ENCODE measurements around the gene CCDC179. TPM values are rescaled to one million over a fixed set of nuclear protein-coding genes. Genes with fewer than 3 reads are reported as not detected.

Gene CCDC179
- total and polyA plus RNA-seq, 2 of the 13 experiments (the other 11 are each of a cell fraction or from before 2014, with no cell fraction given) = not detected

DNA sequence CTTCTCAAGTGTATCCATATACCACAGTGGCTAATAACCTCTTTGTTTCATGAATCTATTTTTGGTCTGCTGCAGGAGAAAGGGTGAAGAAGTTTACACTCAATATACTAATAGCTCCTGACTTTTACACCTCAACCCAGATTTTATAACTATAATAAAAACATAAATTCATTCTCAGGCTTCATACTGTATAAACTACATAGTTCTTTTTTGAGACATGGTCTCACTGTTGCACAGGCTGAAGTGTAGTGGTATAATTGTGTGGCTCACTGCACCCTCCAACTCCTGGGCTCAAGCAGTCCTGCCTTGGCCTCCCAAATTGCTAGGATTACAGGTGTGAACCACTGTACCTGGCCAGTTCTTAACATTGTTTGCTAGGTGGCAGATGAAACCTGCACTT is 17.8 kb upstream of the CCDC179 start:
- Histone ChIP-seq H3K4me2 (ENCODE audit: low read depth, low read length) (no peak overlapping the region), H3K79me2 (ENCODE audit: insufficient read depth, low read length) (no peaks in the 10 kb centered on the region), H3K9me3 (ENCODE audit: low read length) (no peaks in the 10 kb centered on the region), H3K4me3 (replicated peaks in 1 of 3; ENCODE audit: insufficient read depth in 1 of 3, low read depth in 2 of 3, low read length in 3 of 3) (no peak overlapping the region), H2AFZ (ENCODE audit: low read length) (no peak overlapping the region), H4K20me1 (ENCODE audit: insufficient read depth, low read length) (no peaks in the 10 kb centered on the region), H3K4me1 (ENCODE audit: insufficient read depth, low read length) (no peaks in the 10 kb centered on the region), H3K27me3 (ENCODE audit: control insufficient read depth in 1 of 2, insufficient read depth in 2 of 2, low read length in 2 of 2) (no peaks in the 10 kb centered on the region), H3K36me3 (replicated peaks in 1 of 2; ENCODE audit: control insufficient read depth in 1 of 2, insufficient read depth in 2 of 2, low read length in 2 of 2) (no peaks in the 10 kb centered on the region), H3K9ac (ENCODE audit: insufficient read depth, low read depth, low read length) (no peak overlapping the region), H3K27ac (ENCODE audit: extremely low read length, insufficient read depth, low read length) (no peak overlapping the region)
- no TSS peak for BruUV-seq (replicated peaks)
- CTCF ChIA-PET (ENCODE audit: low intra/inter-chr PET ratio, low total read pairs) = no interaction called here
- DNase-seq (ENCODE audit: low spot score) (no peak), ATAC-seq (no peak), FAIRE-seq (no peak)
- POLR2A ChIA-PET = no interaction called here
- in situ Hi-C loops (cut with HindIII; ENCODE audit: extremely low pct_ligation_motif_present, low pct_unique_long_range_greater_than_20kb) (no loop called here), intact Hi-C loops (cut with micrococcal nuclease; ENCODE audit: unreplicated experiment) (loop anchor here (5.0 to 10.0 kb wide), 2 partner anchors 667 to 1509 kb away; no protein-coding TSS in a partner anchor)
- TF ChIP-seq, protein P1, sequence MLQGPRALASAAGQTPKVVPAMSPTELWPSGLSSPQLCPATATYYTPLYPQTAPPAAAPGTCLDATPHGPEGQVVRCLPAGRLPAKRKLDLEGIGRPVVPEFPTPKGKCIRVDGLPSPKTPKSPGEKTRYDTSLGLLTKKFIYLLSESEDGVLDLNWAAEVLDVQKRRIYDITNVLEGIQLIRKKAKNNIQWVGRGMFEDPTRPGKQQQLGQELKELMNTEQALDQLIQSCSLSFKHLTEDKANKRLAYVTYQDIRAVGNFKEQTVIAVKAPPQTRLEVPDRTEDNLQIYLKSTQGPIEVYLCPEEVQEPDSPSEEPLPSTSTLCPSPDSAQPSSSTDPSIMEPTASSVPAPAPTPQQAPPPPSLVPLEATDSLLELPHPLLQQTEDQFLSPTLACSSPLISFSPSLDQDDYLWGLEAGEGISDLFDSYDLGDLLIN (CRISPR knock-in tag; IDR thresholded peaks at IDR 0.05; ENCODE audit: borderline replicate concordance) = no peak
- TF ChIP-seq, protein P2, sequence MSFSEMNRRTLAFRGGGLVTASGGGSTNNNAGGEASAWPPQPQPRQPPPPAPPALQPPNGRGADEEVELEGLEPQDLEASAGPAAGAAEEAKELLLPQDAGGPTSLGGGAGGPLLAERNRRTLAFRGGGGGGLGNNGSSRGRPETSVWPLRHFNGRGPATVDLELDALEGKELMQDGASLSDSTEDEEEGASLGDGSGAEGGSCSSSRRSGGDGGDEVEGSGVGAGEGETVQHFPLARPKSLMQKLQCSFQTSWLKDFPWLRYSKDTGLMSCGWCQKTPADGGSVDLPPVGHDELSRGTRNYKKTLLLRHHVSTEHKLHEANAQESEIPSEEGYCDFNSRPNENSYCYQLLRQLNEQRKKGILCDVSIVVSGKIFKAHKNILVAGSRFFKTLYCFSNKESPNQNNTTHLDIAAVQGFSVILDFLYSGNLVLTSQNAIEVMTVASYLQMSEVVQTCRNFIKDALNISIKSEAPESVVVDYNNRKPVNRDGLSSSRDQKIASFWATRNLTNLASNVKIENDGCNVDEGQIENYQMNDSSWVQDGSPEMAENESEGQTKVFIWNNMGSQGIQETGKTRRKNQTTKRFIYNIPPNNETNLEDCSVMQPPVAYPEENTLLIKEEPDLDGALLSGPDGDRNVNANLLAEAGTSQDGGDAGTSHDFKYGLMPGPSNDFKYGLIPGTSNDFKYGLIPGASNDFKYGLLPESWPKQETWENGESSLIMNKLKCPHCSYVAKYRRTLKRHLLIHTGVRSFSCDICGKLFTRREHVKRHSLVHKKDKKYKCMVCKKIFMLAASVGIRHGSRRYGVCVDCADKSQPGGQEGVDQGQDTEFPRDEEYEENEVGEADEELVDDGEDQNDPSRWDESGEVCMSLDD (CRISPR knock-in tag; IDR thresholded peaks at IDR 0.05; ENCODE audit: borderline replicate concordance) = no peak
- TF ChIP-seq PLRG1 (conservative IDR thresholded peaks at IDR 0.05) = no peak
- TF ChIP-seq, protein P3, sequence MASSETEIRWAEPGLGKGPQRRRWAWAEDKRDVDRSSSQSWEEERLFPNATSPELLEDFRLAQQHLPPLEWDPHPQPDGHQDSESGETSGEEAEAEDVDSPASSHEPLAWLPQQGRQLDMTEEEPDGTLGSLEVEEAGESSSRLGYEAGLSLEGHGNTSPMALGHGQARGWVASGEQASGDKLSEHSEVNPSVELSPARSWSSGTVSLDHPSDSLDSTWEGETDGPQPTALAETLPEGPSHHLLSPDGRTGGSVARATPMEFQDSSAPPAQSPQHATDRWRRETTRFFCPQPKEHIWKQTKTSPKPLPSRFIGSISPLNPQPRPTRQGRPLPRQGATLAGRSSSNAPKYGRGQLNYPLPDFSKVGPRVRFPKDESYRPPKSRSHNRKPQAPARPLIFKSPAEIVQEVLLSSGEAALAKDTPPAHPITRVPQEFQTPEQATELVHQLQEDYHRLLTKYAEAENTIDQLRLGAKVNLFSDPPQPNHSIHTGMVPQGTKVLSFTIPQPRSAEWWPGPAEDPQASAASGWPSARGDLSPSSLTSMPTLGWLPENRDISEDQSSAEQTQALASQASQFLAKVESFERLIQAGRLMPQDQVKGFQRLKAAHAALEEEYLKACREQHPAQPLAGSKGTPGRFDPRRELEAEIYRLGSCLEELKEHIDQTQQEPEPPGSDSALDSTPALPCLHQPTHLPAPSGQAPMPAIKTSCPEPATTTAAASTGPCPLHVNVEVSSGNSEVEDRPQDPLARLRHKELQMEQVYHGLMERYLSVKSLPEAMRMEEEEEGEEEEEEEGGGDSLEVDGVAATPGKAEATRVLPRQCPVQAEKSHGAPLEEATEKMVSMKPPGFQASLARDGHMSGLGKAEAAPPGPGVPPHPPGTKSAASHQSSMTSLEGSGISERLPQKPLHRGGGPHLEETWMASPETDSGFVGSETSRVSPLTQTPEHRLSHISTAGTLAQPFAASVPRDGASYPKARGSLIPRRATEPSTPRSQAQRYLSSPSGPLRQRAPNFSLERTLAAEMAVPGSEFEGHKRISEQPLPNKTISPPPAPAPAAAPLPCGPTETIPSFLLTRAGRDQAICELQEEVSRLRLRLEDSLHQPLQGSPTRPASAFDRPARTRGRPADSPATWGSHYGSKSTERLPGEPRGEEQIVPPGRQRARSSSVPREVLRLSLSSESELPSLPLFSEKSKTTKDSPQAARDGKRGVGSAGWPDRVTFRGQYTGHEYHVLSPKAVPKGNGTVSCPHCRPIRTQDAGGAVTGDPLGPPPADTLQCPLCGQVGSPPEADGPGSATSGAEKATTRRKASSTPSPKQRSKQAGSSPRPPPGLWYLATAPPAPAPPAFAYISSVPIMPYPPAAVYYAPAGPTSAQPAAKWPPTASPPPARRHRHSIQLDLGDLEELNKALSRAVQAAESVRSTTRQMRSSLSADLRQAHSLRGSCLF (CRISPR knock-in tag; IDR thresholded peaks at IDR 0.05; ENCODE audit: borderline replicate concordance) = no peak
- no peak for TF ChIP-seq ZBTB21 (CRISPR knock-in tag; IDR thresholded peaks at IDR 0.05)
- no peak for TF ChIP-seq FOXK2 (IDR thresholded peaks at IDR 0.05)
- TF ChIP-seq TSC22D2 (CRISPR knock-in tag; IDR thresholded peaks at IDR 0.05; ENCODE audit: borderline replicate concordance) = no peak
- TF ChIP-seq NFYB (CRISPR knock-in tag; IDR thresholded peaks at IDR 0.05) = no peak
- TF ChIP-seq, protein P4, sequence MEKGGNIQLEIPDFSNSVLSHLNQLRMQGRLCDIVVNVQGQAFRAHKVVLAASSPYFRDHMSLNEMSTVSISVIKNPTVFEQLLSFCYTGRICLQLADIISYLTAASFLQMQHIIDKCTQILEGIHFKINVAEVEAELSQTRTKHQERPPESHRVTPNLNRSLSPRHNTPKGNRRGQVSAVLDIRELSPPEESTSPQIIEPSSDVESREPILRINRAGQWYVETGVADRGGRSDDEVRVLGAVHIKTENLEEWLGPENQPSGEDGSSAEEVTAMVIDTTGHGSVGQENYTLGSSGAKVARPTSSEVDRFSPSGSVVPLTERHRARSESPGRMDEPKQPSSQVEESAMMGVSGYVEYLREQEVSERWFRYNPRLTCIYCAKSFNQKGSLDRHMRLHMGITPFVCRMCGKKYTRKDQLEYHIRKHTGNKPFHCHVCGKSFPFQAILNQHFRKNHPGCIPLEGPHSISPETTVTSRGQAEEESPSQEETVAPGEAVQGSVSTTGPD (CRISPR knock-in tag; IDR thresholded peaks at IDR 0.05) = no peak
- TF ChIP-seq ISL2 (CRISPR knock-in tag; IDR thresholded peaks at IDR 0.05) = no peak
- TF ChIP-seq ZNF605 (CRISPR knock-in tag; IDR thresholded peaks at IDR 0.05) = no peak
- no peak for TF ChIP-seq IRX3 (CRISPR knock-in tag; IDR thresholded peaks at IDR 0.05; ENCODE audit: borderline replicate concordance, low read depth)
- TF ChIP-seq HOXA7 (CRISPR knock-in tag; IDR thresholded peaks at IDR 0.05) = no peak
